A673 (cell line): ENCODE results near the gene PHF3.

Experiments used
- CTCF ChIP-seq: fragments of 300-800, 200-600 bp; sonication (generic); conservative IDR thresholded peaks from 2 replicates; pipeline ENCODE4 v1.5.1; 2017; ENCODE audit warnings: low read depth, mild to moderate bottlenecking, antibody characterized with exemption, low read length, moderate library complexity, mixed read lengths
- EZH2 ChIP-seq: fragments of 200-600 bp; sonication (generic); IDR thresholded peaks from 2 replicates; pipeline ENCODE4 v1.6.1; 2017; ENCODE audit warnings: borderline replicate concordance, low read depth, mild to moderate bottlenecking, mixed read lengths, antibody characterized with exemption, low read length; ENCODE audit not compliant: poor library complexity, severe bottlenecking

GRCh38 chr6:63652980-63653379 is 17.4 kb downstream of the PHF3 start:
- TF ChIP-seq EZH2 (no peak), CTCF (no peak)
